ENCODE data around the gene CLIC4.

DNA sequence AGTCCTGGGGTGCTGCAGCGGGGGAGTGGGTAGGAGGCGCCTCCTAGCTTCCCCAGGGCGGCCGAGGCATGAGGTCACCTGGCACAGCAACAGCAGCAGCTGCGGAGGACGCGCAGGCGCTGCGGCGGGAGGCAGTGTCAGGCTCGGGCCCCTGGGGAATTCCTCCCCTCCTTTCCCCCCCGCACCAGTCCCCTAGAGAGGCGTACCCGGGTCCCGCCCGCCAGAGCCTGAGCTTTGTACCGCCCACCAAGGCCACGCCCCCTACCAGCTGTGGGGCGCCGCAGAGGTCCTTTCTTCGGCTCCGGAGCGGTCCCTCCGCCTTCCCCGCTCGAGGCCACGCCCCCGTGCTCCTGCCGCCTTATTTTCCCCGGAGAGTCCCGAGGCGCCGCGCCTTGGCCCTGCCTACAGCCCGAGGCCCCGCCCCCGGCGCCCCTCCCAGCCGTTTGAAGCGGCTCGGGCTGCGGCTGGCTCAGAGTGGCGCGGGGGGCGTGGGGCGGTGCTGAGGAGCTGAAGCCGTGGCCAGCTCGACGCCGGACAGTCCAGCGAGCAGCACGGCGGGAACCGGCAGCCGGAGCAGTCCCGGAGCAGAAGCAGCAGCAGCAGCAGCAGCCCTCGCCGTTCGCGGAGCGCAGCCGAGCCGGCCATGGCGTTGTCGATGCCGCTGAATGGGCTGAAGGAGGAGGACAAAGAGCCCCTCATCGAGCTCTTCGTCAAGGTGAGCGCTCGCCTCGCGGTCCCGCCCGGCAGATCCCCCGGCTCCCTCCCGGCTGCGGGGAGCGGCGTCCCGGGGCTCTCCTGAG is at the start of gene CLIC4:
- peak; percentile 100 for TF ChIP-seq POLR2A (IDR thresholded peaks at IDR 0.05)
- TF ChIP-seq, protein P1, sequence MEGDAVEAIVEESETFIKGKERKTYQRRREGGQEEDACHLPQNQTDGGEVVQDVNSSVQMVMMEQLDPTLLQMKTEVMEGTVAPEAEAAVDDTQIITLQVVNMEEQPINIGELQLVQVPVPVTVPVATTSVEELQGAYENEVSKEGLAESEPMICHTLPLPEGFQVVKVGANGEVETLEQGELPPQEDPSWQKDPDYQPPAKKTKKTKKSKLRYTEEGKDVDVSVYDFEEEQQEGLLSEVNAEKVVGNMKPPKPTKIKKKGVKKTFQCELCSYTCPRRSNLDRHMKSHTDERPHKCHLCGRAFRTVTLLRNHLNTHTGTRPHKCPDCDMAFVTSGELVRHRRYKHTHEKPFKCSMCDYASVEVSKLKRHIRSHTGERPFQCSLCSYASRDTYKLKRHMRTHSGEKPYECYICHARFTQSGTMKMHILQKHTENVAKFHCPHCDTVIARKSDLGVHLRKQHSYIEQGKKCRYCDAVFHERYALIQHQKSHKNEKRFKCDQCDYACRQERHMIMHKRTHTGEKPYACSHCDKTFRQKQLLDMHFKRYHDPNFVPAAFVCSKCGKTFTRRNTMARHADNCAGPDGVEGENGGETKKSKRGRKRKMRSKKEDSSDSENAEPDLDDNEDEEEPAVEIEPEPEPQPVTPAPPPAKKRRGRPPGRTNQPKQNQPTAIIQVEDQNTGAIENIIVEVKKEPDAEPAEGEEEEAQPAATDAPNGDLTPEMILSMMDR (IDR thresholded peaks at IDR 0.05), result peak; percentile 21 to 46 (median 34)
